HepG2 (cell line): ENCODE results near the gene ABCB6.

Source experiments
- ATF1 ChIP-seq: IDR thresholded peaks from 2 replicates; pipeline ENCODE4 v1.6.1; 2016; ENCODE audit warnings: mild to moderate bottlenecking, control low read depth
- ETV5 ChIP-seq: IDR thresholded peaks from 2 replicates; pipeline ENCODE4 v1.6.1; 2018; ENCODE audit warnings: missing biosample characterization, missing genetic modification reagents, inconsistent platforms, borderline replicate concordance
- FOXM1 ChIP-seq: sonication (generic); formaldehyde crosslinking; IDR thresholded peaks from 2 replicates; pipeline ENCODE4 v1.5.0; 2020; ENCODE audit warnings: missing genetic modification reagents
- KLF15 ChIP-seq: sonication (generic); formaldehyde crosslinking; IDR thresholded peaks from 2 replicates; pipeline ENCODE4 v1.8.1; 2023; ENCODE audit warnings: borderline replicate concordance, mild to moderate bottlenecking, inconsistent platforms, missing genetic modification reagents, mixed read lengths
- ZNF383 ChIP-seq: sonication (generic); formaldehyde crosslinking; IDR thresholded peaks from 2 replicates; pipeline ENCODE4 v1.4.0; 2020; ENCODE audit warnings: missing genetic modification reagents, mild to moderate bottlenecking, borderline replicate concordance
- TF ChIP-seq, protein P1 (sequence below): sonication (generic); formaldehyde crosslinking; IDR thresholded peaks from 2 replicates; pipeline ENCODE4 v1.4.0; 2020; ENCODE audit warnings: mild to moderate bottlenecking, missing genetic modification reagents
- TF ChIP-seq, protein P2 (sequence below), 2 experiments: sonication (generic) in 1 of 2; formaldehyde crosslinking in 1 of 2; IDR thresholded peaks; 2 replicates each; pipeline versions ENCODE4 v1.5.1 to v1.6.1; 2011 to 2020; ENCODE audit warnings: borderline replicate concordance in 1 of 2, low read depth in 1 of 2, low read length in 1 of 2, mild to moderate bottlenecking in 1 of 2, missing genetic modification reagents in 1 of 2, moderate library complexity in 1 of 2
- TF ChIP-seq, protein P3 (sequence below): IDR thresholded peaks from 2 replicates; pipeline ENCODE4 v1.6.1; 2012; ENCODE audit warnings: inconsistent platforms
- TF ChIP-seq, protein P4 (sequence below): sonication (generic); formaldehyde crosslinking; conservative IDR thresholded peaks from 2 replicates; pipeline ENCODE4 v1.4.0; 2020; ENCODE audit warnings: missing genetic modification reagents
- TF ChIP-seq, protein P5 (sequence below): sonication (generic); formaldehyde crosslinking; IDR thresholded peaks from 2 replicates; pipeline ENCODE4 v1.4.0; 2020; ENCODE audit warnings: missing genetic modification reagents

DNA sequence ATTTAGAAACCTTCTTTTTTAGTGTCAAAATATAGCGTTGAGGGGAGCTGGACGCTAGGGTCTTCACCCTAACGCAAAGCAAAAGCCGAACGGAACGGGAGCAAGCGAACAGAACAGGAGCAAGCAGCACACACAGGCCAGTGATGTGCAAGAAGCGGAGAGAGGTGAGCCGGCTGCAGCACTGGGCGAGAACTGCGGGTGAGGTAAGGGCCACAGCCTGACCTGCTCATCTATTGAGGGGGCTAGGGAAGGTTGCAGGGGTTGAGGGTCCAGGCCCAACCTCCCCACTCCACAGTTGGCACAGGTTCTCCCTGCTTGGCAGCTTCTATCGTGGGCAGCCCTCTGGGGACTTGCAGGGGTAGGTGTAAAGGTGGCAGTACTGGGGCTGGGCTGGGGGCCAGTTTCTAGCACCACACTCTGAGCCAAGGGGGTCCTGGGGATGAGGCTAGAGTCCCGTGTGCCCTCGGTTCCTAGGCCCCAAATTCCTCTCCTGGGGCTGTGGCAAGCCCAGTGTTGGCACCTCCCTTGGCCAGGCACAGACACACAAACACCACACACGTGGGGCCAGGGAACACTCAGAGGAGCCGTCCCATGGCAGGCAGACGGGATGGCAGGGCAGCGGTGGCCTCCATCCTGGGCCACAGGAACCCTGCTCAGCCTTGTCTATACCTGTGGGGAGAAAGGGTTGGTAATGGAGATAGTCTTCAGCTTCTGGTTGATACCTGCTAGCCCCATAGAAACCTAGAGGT is 1.2 kb upstream of the ABCB6 start:
- TF ChIP-seq, protein P1, sequence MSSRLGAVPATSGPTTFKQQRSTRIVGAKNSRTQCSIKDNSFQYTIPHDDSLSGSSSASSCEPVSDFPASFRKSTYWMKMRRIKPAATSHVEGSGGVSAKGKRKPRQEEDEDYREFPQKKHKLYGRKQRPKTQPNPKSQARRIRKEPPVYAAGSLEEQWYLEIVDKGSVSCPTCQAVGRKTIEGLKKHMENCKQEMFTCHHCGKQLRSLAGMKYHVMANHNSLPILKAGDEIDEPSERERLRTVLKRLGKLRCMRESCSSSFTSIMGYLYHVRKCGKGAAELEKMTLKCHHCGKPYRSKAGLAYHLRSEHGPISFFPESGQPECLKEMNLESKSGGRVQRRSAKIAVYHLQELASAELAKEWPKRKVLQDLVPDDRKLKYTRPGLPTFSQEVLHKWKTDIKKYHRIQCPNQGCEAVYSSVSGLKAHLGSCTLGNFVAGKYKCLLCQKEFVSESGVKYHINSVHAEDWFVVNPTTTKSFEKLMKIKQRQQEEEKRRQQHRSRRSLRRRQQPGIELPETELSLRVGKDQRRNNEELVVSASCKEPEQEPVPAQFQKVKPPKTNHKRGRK (CRISPR knock-in tag) = no peak
- TF ChIP-seq, protein P2, sequence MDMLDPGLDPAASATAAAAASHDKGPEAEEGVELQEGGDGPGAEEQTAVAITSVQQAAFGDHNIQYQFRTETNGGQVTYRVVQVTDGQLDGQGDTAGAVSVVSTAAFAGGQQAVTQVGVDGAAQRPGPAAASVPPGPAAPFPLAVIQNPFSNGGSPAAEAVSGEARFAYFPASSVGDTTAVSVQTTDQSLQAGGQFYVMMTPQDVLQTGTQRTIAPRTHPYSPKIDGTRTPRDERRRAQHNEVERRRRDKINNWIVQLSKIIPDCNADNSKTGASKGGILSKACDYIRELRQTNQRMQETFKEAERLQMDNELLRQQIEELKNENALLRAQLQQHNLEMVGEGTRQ (IDR thresholded peaks at IDR 0.05; ENCODE audit: low read depth, low read length) = no peak
- TF ChIP-seq, protein P2 (CRISPR knock-in tag; IDR thresholded peaks at IDR 0.05; ENCODE audit: borderline replicate concordance) = no peak
- no peak for TF ChIP-seq FOXM1 (CRISPR knock-in tag)
- TF ChIP-seq, protein P3, sequence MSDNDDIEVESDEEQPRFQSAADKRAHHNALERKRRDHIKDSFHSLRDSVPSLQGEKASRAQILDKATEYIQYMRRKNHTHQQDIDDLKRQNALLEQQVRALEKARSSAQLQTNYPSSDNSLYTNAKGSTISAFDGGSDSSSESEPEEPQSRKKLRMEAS = no peak
- TF ChIP-seq ZNF383 (CRISPR knock-in tag) = no peak
- no peak for TF ChIP-seq ATF1
- TF ChIP-seq KLF15 (CRISPR knock-in tag) = no peak
- TF ChIP-seq, protein P4, sequence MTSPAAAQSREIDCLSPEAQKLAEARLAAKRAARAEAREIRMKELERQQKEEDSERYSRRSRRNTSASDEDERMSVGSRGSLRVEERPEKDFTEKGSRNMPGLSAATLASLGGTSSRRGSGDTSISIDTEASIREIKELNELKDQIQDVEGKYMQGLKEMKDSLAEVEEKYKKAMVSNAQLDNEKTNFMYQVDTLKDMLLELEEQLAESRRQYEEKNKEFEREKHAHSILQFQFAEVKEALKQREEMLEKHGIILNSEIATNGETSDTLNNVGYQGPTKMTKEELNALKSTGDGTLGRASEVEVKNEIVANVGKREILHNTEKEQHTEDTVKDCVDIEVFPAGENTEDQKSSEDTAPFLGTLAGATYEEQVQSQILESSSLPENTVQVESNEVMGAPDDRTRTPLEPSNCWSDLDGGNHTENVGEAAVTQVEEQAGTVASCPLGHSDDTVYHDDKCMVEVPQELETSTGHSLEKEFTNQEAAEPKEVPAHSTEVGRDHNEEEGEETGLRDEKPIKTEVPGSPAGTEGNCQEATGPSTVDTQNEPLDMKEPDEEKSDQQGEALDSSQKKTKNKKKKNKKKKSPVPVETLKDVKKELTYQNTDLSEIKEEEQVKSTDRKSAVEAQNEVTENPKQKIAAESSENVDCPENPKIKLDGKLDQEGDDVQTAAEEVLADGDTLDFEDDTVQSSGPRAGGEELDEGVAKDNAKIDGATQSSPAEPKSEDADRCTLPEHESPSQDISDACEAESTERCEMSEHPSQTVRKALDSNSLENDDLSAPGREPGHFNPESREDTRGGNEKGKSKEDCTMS = no peak
- TF ChIP-seq ETV5 (CRISPR knock-in tag) = no peak
- TF ChIP-seq, protein P5, sequence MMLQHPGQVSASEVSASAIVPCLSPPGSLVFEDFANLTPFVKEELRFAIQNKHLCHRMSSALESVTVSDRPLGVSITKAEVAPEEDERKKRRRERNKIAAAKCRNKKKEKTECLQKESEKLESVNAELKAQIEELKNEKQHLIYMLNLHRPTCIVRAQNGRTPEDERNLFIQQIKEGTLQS = no peak
